Activated naive CD4-positive, alpha-beta T cell treated with anti-CD3 and anti-CD28 coated beads, Interleukin-2, amount 50 U/mL, for 72 hours (primary cell): Measurements from ENCODE around the gene TLE6. TPM values are rescaled to one million over a fixed set of nuclear protein-coding genes. Genes with fewer than 3 reads are reported as not detected.

Source experiments
- total RNA-seq, 2 donors: library from RNA; stranded (reverse); gene quantifications; one replicate each; pipeline ENCODE4 v1.2.3, GENCODE V29; 2022

The TLE6 gene
- total RNA-seq, 2 donors from 2014 or later = 3.3 to 8.2 TPM

Other genes starting within 250 kb of the TLE6 start
- 10 to 100 TPM; 24.8 to 27.3 TPM for gene SLC39A3, start 237.5 kb upstream of the TLE6 start, total RNA-seq
- 10 to 100 TPM; 48.7 to 54.4 TPM for gene SGTA, start 194.3 kb upstream of the TLE6 start, total RNA-seq
- gene THOP1, start 192.1 kb upstream of the TLE6 start, total RNA-seq = 100 to 1,000 TPM in 1 of 2 donors, 10 to 100 TPM in 1; 40.5 to 145 TPM
- gene ZNF554, start 157.7 kb upstream of the TLE6 start, total RNA-seq = 1 to 10 TPM in 1 of 2 donors, under 1 TPM in 1; 0.77 to 1.8 TPM
- gene ZNF555, start 136.1 kb upstream of the TLE6 start, total RNA-seq = 1 to 10 TPM; 1.3 to 2.8 TPM
- under 1 TPM in 1 of 2 donors, not detected in 1; 0.30 TPM for gene ZNF556, start 110.2 kb upstream of the TLE6 start, total RNA-seq
- 1 to 10 TPM; 3.9 to 5.2 TPM for gene ZNF57, start 76.6 kb upstream of the TLE6 start, total RNA-seq
- 10 to 100 TPM in 1 of 2 donors, 1 to 10 TPM in 1; 3.7 to 11.2 TPM for gene ZNF77, start 32.6 kb upstream of the TLE6 start, total RNA-seq
- 1 to 10 TPM; 4.5 to 5.0 TPM for gene TLE2, start 51.7 kb downstream of the TLE6 start, total RNA-seq
- gene TLE5, start 84.9 kb downstream of the TLE6 start, total RNA-seq = 100 to 1,000 TPM; 335 to 405 TPM
- 10 to 100 TPM in 1 of 2 donors, 1 to 10 TPM in 1; 3.1 to 11.4 TPM for gene GNA11, start 116.8 kb downstream of the TLE6 start, total RNA-seq
- 100 to 1,000 TPM in 1 of 2 donors, 1 to 10 TPM in 1; 3.0 to 105 TPM for gene GNA15, start 158.5 kb downstream of the TLE6 start, total RNA-seq
- 10 to 100 TPM; 18.6 to 62.1 TPM for gene S1PR4, start 201.2 kb downstream of the TLE6 start, total RNA-seq
- gene NCLN, start 208.4 kb downstream of the TLE6 start, total RNA-seq = 10 to 100 TPM; 41.7 to 63.3 TPM
- under 1 TPM in 1 of 2 donors, not detected in 1; 0.66 TPM for gene CELF5, start 247.1 kb downstream of the TLE6 start, total RNA-seq